Measurements from ENCODE around the gene AFAP1L1. TPM values are rescaled to one million over a fixed set of nuclear protein-coding genes. Genes with fewer than 3 reads are reported as not detected.

Gene AFAP1L1
- total and polyA plus RNA-seq, 2 of the 13 experiments (the other 11 are each of a cell fraction or from before 2014, with no cell fraction given) = 0.38 to 1.0 TPM

GRCh38 chr5:149381986-149382338, 110.3 kb downstream of the AFAP1L1 start (continued):
- TF ChIP-seq ZXDC (CRISPR knock-in tag; IDR thresholded peaks at IDR 0.05) (no peak), FOXK2 (IDR thresholded peaks at IDR 0.05) (no peak), ZNF775 (CRISPR knock-in tag; IDR thresholded peaks at IDR 0.05; ENCODE audit: borderline replicate concordance) (no peak), SPEN (CRISPR knock-in tag; IDR thresholded peaks at IDR 0.05; ENCODE audit: low read depth) (no peak), JUNB (CRISPR knock-in tag; IDR thresholded peaks at IDR 0.05; ENCODE audit: borderline replicate concordance) (no peak), ZNF326 (CRISPR knock-in tag; IDR thresholded peaks at IDR 0.05; ENCODE audit: borderline replicate concordance) (no peak), BRF2 (CRISPR knock-in tag; IDR thresholded peaks at IDR 0.05) (no peak), MIER2 (CRISPR knock-in tag; IDR thresholded peaks at IDR 0.05) (0 out of 2 replicates have a peak, but pooled peaks have one; percentile 37), FIP1L1 (IDR thresholded peaks at IDR 0.05; ENCODE audit: borderline replicate concordance, insufficient read depth, low read depth, low read length) (no peak), SP5 (CRISPR knock-in tag; IDR thresholded peaks at IDR 0.05; ENCODE audit: borderline replicate concordance, low read depth) (peak; percentile 28; the same call in 1 of the 2 replicates), HIC2 (CRISPR knock-in tag; IDR thresholded peaks at IDR 0.05; ENCODE audit: low read depth) (no peak; the same call in 1 of the 2 replicates), ZNF710 (CRISPR knock-in tag; IDR thresholded peaks at IDR 0.05; ENCODE audit: borderline replicate concordance) (no peak), NFKBIZ (CRISPR knock-in tag; IDR thresholded peaks at IDR 0.05) (no peak), ZNF160 (CRISPR knock-in tag; IDR thresholded peaks at IDR 0.05) (no peak), ARID3A (IDR thresholded peaks at IDR 0.05; ENCODE audit: low read depth, low read length) (no peak), ZNF382 (CRISPR knock-in tag; IDR thresholded peaks at IDR 0.05; ENCODE audit: borderline replicate concordance) (no peak), HINFP (CRISPR knock-in tag; IDR thresholded peaks at IDR 0.05; ENCODE audit: low read depth) (no peak), ZNF674 (CRISPR knock-in tag; IDR thresholded peaks at IDR 0.05; ENCODE audit: low read depth) (no peak), TP53 (CRISPR knock-in tag; conservative IDR thresholded peaks at IDR 0.05) (no peak), ZNF33B (CRISPR knock-in tag; IDR thresholded peaks at IDR 0.05) (no peak)

Data from HepG2 (cell line).